H1 (cell line): Measurements from ENCODE around the gene TMEM125. TPM values are rescaled to one million over a fixed set of nuclear protein-coding genes. Genes with fewer than 3 reads are reported as not detected.

ENCODE experiments used
- CHD2 ChIP-seq: IDR thresholded peaks from 2 replicates; pipeline ENCODE4 v1.6.1; 2012; ENCODE audit warnings: low read length, improper control_type of control experiment
- SUZ12 ChIP-seq: fragments of 200-600 bp; sonication (generic); IDR thresholded peaks from 2 replicates; pipeline ENCODE4 v1.6.1; 2012; ENCODE audit warnings: mild to moderate bottlenecking, inconsistent platforms, low read length, moderate library complexity, mixed read lengths
- polyA plus RNA-seq, 7 experiments: library from polyadenylated mRNA; depleted of rRNA in 3 of 7; stranded (reverse) in 5 of 7; unstranded in 2 of 7; fragments of >200 nt in 5 of 7; fragments of 200-250 nt in 2 of 7; gene quantifications; 1 replicate in 5 of 7; 2 replicates in 1 of 7; 4 replicates in 1 of 7; pipeline versions ENCODE4 v1.2.1 to v1.2.3, GENCODE V29; 2011 to 2013; ENCODE audit warnings: missing spikeins in 2 of 7, mixed read lengths in 2 of 7
- total RNA-seq: library from RNA; stranded (reverse); fragmentation: NEBNext Ultra II Directional; extraction: Animal tissue kit (Norgen Biotek cat#: 25700); gene quantifications from 2 replicates; pipeline ENCODE4 v1.2.1, GENCODE V29; 2021

TMEM125 gene
- total and polyA plus RNA-seq, 2 of the 8 experiments (the other 6 are each of a cell fraction or from before 2014, with no cell fraction given), result 26.5 to 46.7 TPM

- TF ChIP-seq CHD2 (no peak), SUZ12 (no peak)
These were observed 29.3 kb downstream of the TMEM125 start (continued) for GRCh38 chr1:43299101-43299500.
